GM21723 (cell line): Measurements from ENCODE around the gene FAM20C.
"Not testable (repeated sequence)": the region's sequence is repeated elsewhere in the genome, so short reads cannot be mapped to it uniquely, and the experiment has no call there.

Experiments used
- ATAC-seq: cut with Tn5 transposase; IDR thresholded peaks from one replicate; pipeline ENCODE4 v1.9.1; 2021; ENCODE audit warnings: mild to moderate bottlenecking, moderate library complexity; ENCODE audit not compliant: unreplicated experiment

The FAM20C gene

DNA sequence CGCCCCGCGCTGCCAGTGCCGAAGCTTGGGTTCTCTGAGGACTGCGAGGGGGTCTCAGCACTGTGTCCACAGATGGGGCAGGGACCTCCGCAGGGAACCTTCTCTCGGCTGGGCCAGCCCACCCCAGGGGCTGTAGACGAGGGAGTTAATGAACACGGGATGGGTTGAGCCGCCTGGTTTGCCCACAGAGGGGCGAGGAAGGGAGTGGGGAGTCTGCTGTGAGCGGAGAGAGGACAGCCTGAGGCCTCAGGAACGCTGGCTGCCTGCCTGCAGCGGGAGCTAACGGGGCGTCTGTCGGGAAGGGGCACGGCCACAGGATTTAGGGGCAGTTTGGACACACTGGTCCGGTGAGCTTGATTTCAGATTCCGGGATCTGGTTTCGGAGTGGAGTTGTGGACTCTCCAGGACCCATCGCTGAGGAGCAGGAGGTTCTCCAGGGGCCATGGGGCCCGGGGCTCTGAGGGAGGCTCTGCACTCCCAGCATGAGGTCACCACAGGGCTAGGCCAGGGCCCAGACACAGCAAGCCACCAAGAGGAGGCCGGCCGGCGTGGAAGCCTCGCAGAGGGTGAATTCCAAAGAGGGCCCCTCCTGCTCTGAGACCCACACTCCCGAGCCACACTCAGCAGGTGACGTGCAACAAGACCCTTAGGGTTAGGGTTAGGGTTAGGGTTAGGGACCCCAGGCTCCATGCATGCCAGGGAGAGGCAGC, 19.0 kb upstream of the FAM20C start:
- no peak for ATAC-seq

- no peak for ATAC-seq
Observed at GRCh38 chr7:174716-175115, 17.7 kb upstream of the FAM20C start.

- no peak for ATAC-seq
Observed at GRCh38 chr7:175955-176354, 16.4 kb upstream of the FAM20C start.

DNA sequence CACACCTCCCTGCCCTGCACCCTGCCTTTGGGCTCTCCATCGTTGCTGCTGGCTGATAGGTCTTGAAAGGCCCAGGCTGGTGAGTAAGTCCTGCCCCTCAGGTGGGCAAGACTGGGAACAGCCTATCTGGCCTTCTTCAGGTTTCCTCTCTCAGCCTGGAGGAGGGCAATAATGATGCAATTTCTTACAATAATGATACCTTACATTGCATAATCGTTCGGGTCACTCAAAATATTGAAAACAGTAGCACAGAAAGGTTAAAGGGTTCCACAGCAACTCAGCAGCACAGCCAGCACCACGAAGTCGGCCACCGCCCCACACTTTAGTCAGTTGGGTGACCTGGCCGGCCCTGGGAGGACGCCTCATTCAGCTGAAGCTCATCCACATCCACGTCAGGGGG, 16.0 kb upstream of the FAM20C start:
- no peak for ATAC-seq

GRCh38 chr7:176786-177459, 15.4 kb upstream of the FAM20C start:
- ATAC-seq: no peak

DNA sequence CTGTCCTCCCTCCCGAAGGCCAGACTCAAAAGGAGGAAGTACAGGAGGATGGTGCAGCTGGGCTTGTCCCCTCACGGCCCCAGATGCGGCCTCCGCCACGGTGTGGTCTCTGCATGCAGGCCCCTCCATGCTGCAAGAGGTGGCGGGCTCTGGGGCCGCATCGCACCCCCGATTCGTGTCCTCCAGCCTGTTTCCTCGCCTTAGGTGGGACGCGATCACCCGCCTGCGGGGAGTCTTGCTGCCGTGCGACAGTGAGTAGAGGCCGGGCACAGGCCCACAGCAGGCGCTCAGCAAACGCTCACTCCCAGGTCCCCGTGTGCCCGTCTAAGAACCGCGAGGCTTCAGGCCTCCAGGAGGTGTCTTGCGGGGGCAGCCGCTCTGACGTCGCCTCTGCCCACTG, 13.9 kb upstream of the FAM20C start:
- ATAC-seq: no peak

- ATAC-seq: no peak
Observed at GRCh38 chr7:179209-179681, 13.1 kb upstream of the FAM20C start.

GRCh38 chr7:179948-180694, 12.2 kb upstream of the FAM20C start:
- no peak for ATAC-seq

DNA sequence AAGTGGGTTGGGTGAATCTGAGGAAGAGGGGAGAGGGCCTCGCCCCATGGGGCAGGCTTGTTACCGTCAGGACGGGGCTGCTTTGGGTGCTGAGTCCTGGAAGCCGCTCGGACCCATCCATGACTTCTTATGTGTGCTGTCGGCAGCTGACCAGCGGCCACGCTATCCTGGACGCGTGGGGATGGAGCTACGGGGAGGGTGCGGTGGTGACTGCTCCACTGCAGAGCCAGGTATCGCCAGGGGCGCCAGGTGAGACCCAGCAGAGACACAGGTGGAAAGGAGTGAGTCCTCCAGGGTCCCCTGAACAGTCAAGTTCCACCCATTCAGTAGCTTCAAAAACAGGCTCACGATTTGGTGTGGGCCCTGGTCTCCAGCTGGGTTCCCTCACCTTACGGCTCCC, 10.6 kb upstream of the FAM20C start:
- no peak for ATAC-seq

DNA sequence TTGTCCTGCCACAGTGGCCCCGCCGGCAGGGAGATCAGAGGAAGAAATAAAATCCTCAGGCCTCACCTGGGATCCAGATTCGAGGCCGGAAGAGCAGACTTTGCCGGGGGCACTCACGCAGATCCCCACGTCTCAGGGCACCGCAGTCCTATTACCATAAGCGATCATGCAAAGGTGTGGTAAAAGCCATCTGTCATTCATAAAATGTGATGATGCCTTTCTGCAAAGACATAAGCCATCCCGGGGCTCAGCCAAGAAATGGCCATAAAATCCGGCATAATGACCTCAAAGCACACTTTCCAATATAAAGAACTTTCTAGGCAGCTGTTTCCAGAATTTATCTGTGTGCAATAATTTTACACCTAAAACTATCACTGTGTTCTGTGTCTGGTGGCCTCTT, 9.9 kb upstream of the FAM20C start:
- ATAC-seq: not testable (repeated sequence)

DNA sequence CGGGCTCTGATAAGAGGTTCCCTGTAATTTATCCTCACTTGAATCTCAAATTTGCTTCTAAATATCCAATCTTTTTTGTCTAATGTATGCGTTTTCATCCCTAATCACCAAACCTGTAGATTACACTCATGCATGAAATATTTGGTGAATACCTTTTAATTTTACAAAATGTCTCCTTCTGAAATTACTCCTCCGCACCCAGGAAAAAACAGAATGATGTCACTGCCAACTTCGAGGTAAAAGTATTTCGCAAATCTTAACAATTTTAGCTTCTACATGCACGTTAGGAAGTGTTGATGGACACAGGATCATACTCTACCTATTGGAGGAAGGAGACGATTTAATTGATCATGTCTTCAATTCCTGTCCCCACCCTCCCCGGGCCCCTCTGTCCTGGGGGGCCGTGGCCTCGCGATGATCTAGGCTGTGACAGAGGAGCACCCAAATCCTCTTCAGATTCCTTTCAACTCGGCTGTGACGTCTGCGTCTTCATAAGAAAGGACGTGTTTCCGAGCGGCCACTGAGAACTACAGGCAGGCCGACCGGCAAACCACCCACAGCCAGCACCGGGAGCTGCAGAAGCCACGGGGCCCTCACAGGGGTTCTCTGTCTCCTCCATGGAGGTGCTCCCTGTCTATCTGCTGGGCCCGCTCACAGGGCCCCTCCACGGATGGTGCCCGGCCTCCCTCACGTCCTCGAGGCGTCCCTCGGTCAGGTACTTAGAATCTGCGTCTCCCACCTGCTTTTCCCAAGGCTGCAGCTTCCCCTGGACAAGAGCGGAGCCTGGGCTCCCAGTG, 8.7 kb upstream of the FAM20C start:
- no peak for ATAC-seq

DNA sequence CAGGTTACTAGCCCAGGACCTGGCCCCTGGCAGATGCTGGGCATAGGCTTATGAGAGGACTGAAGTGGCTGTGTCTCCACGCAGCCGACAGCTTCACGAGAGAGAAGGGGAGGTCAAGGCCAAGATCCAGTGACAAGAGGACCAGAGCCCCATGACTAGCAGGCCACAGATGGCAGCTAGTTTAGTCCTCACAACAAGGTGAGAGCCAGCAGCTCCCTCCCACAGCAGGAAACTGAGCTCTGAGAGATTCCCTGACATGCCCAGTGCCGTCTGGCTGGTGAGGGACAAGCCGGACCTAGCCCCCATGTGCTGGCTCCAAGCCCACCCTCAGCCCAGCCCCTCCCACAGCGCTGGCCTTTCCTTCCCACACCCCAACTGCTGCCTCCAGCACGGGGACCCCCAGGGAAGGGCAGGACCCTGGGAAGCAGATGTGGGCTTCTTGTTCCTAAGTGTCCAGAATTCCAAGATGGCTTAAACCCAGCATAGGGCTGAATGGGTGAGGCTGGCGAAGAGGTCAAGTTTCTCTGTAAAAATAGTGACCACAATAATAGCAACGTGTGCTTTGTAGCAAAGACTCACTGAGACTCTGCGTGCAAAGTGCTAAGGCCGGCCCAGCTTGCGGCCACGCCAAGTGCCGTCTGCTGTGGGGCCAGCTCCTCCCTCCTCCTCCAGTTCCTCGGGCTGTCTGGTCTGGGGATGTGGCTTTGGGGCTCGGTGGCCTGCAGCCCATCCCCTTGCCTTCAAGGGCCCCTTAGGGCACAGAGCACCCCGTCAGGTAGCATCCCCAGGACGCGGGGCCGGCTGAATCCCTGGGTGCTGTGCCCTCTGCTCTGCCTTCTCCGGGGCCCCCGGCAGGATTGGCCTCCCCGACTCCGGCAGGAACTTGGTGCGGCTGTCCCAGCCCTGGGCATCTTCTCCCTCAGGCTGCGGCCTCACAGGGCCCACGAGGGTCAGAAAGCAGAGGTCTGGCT, 7.8 kb upstream of the FAM20C start:
- ATAC-seq: no peak

GRCh38 chr7:186516-187113, 5.8 kb upstream of the FAM20C start:
- ATAC-seq: no peak

- no peak for ATAC-seq
Observed at GRCh38 chr7:187227-187927, 5.0 kb upstream of the FAM20C start.

GRCh38 chr7:188174-188573, 4.2 kb upstream of the FAM20C start:
- no peak for ATAC-seq

DNA sequence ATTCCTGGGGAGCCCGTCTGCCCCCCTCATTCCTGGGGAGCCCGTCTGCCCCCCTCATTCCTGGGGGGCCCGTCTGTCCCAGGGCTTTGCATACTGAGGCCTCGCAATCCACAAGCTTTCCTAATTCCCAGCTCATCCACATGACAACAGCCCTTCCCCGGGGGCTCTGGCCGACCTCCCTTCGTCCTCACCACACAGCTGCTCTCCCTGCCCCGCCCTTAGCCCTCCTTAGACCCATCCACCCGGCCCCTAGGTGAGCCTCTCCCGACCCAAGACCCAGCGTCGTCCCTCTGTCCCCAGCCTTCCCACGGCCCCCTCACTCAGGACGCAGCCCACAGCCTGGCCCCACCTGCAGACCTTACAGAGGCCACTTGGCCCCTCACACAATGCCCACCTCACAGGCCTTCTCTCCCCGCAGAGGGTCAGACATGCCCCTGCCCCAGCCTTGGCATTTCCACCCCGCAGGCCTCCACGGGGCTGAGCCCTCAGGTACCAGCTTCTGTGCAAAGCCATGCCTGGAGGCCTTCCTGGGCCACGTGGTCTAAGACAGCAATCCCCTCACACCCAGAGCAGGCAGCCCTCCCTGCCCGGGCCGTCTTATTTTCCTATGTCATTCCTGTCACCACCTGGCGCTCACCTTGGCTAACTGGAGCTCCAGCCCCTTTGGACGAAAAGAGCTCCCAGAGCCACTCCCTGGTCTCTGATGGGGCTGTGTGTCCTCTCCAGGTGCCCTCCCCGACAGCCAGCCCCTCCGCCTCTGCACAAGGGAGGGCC, 3.5 kb upstream of the FAM20C start:
- ATAC-seq: no peak

DNA sequence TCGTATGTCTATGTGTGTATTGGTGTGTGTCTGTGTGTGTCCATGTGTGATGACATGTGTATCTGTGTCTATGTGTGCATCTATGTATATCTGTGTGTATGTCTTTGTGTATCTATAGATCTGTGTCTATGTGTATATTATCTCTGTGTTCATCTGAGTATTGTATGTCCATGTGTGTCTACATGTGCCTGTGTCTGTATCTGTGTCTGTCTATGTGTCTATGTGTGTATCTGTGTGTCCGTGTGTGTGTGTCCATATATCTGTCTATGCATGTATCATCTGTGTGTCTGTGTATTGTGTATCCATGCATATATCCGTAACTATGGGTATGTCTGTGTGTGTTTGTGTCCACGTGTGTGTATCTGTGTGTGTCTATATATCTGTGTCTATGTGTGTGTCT, 2.7 kb upstream of the FAM20C start:
- no peak for ATAC-seq

DNA sequence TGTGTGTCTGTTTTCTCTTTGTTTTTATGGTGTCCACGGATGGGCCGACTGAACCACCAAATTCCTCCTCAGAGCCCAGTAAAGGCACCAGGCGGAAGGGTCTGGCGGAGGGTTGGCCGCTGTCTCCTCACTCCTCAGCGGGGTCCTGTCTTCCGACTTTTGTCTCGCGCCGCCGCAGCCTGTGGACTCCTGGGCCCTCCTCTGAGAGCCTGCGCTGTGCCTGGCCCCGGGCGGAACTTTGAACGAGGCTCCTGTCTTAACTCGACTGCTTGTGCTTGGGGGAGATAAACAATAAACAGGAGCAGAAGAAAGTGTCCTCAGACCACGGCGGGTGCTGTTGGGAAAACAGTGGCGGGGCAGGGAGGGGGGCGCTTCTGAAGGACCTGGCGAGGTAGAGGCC, 2.2 kb upstream of the FAM20C start:
- no peak for ATAC-seq
